NCI-H2081 treated with DMSO at 0.1 percent for 48 hours (cell line): Measurements from ENCODE around the gene CHRNA4.

Experiments
- DNase-seq: peaks from one replicate; lab custom pipeline; 2025; lab: John Stamatoyannopoulos, UW

Gene CHRNA4

GRCh38 chr20:63333241-63333836, 27.8 kb downstream of the CHRNA4 start:
- no peak for DNase-seq

GRCh38 chr20:63332488-63333240, 28.5 kb downstream of the CHRNA4 start:
- DNase-seq, result no peak

- no peak for DNase-seq
These were observed 29.3 kb downstream of the CHRNA4 start for GRCh38 chr20:63331741-63332400.

- DNase-seq, result no peak
These were observed 30.2 kb downstream of the CHRNA4 start for GRCh38 chr20:63330940-63331339.

- no peak for DNase-seq
These were observed 30.9 kb downstream of the CHRNA4 start for GRCh38 chr20:63330084-63330760.

GRCh38 chr20:63329331-63330083, 31.6 kb downstream of the CHRNA4 start:
- DNase-seq, result no peak

- no peak for DNase-seq
These were observed 32.4 kb downstream of the CHRNA4 start for GRCh38 chr20:63328718-63329275.

GRCh38 chr20:63328026-63328700, 33.0 kb downstream of the CHRNA4 start:
- no peak for DNase-seq

GRCh38 chr20:63327231-63327745, 33.9 kb downstream of the CHRNA4 start:
- DNase-seq, result no peak

GRCh38 chr20:63326314-63327230, 34.6 kb downstream of the CHRNA4 start:
- DNase-seq, result no peak

GRCh38 chr20:63325554-63326313, 35.4 kb downstream of the CHRNA4 start:
- no peak for DNase-seq

- DNase-seq, result no peak
These were observed 36.1 kb downstream of the CHRNA4 start for GRCh38 chr20:63325021-63325471.

GRCh38 chr20:63323357-63323981, 37.7 kb downstream of the CHRNA4 start:
- DNase-seq, result no peak

- no peak for DNase-seq
These were observed 38.2 kb downstream of the CHRNA4 start for GRCh38 chr20:63322933-63323273.

GRCh38 chr20:63322146-63322932, 38.8 kb downstream of the CHRNA4 start:
- DNase-seq, result no peak

- DNase-seq, result no peak
These were observed 39.9 kb downstream of the CHRNA4 start for GRCh38 chr20:63321148-63321831.

GRCh38 chr20:63320616-63321147, 40.5 kb downstream of the CHRNA4 start:
- no peak for DNase-seq
